KBM-7 (cell line): Measurements from ENCODE around the gene TUB.

Source experiments
- DNase-seq: peaks from one replicate; pipeline ENCODE4 v3.0.0-alpha.2; 2015
- in situ Hi-C: fragments of 300-500 bp; cut with MboI; formaldehyde crosslinking; loops from 2 replicates; pipeline ENCODE4 v1.14.3; 2020; ENCODE audit warnings: low sequenced_read_pairs, low pct_unique_long_range_greater_than_20kb, mixed read lengths

Gene TUB, protein sequence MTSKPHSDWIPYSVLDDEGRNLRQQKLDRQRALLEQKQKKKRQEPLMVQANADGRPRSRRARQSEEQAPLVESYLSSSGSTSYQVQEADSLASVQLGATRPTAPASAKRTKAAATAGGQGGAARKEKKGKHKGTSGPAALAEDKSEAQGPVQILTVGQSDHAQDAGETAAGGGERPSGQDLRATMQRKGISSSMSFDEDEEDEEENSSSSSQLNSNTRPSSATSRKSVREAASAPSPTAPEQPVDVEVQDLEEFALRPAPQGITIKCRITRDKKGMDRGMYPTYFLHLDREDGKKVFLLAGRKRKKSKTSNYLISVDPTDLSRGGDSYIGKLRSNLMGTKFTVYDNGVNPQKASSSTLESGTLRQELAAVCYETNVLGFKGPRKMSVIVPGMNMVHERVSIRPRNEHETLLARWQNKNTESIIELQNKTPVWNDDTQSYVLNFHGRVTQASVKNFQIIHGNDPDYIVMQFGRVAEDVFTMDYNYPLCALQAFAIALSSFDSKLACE

DNA sequence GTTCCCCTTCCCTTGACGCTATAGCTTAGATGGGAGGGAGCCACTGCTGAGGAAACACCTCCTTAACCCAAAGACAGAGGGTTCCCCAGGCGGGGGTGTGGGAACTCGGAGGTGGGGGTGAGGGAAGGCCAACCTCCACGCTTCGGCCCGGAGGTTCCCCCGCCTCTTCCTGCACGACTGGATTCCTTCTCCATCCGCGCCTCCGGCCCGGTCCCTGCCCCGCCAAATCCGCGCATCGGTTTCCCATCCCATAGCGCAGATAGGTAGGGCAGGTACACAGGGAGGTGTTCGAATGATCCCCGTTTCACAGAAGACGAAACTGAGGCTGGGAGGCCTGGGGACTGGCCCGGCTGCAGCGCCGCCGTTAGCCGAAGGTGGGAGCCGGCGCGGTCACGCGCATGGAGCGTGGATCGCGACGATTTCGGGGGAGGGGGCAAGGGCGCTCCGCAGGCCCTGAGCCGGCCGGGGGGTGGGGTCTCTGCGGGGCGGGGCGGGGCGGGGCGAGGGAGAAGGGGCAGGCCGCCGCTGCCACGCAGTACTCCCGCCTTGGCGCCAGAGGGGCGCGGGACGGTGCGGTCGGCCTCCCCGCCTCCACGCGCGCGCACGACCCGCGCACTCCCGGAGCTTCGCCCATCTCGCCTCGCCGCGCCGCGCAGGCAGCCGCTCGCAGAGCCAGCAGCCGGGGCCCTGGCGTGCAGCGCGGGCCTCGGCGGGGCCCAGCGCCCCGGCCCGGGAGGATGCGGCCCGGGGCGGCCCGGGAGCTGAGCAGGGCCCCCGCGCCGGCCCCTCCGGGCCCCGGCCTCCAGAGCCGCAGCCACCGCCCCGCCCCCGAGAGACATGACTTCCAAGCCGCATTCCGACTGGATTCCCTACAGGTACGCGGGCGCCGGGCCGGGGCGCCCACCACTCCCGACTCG is at the start of gene TUB:
TUB (plus strand) TSS at position 538 of the 917 bp plus-strand sequence; CDS start at position 838, 300 bp downstream.
- DNase-seq = peak; percentile 18
- in situ Hi-C loops = no loop called here

DNA sequence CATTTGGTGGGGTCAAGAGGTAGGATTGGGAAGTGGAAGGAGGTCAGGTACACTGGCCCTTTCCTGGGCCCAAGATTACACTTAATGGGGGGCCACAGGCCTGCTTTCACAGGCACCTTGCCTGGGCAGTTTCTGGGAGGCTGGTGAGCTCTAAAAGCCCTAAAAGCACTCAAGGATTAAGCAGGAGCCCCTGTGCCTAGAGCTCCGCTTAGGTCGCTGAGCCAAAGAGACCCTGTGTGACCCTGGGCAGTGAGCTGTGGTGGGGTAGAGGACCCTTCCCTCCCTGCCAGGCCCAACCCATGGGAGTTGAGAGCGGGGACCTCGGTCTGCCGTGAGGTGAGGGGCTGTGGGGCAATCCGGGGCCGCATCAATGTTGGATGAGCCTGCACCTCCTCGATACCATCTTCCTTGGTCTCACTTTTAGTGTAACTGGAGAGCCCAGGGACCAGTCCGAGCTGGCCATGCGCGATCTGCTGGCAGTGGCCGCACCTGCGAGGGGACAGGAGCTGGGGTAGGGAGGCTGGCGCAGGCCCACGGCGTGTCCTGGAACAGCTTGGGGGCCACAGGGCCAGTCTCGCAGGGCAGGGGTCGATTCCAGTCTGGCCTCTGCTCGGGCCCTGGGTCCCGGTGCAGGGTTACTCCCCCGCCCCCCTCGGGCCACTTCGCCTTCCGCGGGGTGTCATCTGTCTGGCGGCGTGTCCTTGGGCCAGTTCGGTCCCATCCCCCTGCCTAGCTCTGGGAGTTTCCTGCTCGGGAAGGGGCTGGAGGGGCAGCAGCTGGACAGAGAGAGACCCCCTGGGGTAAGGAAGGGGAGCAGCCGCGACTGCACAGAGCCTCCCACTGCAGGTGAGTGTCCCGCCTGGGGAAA is 49.5 kb upstream of the TUB start:
- in situ Hi-C loops = no loop called here

DNA sequence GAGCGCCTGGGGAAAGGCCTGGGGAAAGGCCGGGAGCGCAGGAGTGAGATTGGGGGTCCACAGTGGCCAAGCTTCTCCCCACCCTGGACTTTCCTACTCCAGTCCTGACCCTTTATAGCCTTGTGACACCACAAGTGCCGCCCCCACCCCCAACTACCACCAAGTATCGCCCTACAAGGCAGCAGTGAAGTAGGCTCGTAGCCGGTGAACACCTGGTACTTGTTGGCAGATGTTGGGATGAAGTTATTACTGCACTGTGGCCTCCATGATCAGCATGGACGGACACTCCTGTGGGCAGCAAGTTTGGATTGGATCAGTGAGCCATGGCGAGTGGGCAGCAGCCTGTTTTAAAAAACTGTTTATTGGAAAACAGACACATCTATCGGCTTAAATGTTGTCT is 48.9 kb upstream of the TUB start:
- DNase-seq = no peak

More for the DNA sequence above, 49.5 kb upstream of the TUB start:
- no peak for DNase-seq

DNA sequence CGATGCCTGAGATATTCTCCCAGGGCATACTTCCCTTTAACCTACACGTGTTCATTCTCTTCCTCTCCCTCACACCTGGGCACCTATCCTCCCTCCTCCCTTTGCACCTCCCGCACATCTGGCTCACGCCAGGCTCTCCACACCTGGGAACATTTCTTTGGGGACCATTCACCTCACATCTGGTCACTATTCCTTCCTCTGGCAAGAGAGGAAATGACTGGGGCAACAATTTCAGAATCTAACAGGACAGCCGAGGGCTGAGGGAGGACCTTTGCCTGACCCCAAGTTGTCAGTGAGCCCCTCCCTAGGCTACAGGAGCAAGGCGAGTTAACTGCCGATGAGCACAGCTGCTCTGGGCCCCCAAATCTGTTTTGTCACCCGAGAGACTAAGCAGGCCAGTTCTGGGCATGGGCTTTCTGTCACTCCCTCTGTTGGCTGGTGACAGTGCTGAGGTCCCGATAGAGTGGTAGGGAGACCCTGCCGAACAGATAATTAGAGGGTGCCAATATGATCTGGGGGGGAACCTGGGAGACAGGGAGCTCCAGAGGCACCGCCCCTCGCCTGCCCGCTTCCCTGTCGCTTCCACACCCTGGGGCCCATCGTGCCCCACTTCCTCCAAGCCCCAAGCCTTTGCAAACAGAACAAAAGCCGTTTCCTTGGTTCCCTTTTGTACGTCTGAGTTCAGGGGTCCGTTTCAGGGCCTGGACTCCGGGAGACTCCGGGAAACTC is 48.3 kb upstream of the TUB start:
- no peak for DNase-seq
- in situ Hi-C loops = no loop called here

More for the DNA sequence above, 48.9 kb upstream of the TUB start:
- in situ Hi-C loops = no loop called here

DNA sequence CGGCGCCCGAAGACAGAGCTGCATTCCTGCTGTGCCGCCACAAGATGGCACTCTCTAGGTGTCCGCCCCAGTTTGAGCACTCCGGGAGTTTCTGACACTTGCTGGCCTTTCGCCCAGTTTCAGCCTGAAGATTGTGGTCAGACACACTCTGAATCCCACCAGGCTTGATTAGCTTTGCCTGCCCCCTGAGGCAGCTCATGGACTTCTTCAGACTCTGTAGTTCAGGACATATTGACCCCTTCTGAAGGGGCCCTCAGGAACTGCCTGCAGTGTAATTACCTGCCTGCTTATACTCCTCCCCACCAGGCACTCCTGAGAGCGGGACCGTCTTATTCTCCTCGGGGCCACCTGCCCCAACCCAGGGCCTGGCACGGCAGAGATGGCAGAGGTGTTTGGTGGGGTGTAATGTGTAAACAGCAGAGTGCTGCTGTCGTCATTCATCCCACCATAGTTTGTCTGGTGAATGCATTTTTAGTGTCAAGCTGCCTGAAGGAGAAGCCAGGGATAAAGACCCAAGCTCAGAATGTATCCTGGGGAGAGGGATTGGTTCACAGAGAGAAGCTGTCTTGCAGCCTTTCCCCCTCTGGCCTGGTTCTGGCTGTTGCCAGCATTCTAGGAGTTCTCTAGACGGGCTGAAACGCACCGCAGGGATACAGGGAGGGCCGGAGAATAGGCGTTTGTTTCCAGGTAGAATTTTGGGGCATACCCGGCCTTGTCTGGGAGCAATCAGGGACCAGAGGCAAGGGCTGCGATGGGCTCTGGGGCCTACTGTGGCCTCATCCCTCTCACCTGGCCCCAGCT is 47.5 kb upstream of the TUB start:
- in situ Hi-C loops = no loop called here
- DNase-seq = peak; percentile 73

DNA sequence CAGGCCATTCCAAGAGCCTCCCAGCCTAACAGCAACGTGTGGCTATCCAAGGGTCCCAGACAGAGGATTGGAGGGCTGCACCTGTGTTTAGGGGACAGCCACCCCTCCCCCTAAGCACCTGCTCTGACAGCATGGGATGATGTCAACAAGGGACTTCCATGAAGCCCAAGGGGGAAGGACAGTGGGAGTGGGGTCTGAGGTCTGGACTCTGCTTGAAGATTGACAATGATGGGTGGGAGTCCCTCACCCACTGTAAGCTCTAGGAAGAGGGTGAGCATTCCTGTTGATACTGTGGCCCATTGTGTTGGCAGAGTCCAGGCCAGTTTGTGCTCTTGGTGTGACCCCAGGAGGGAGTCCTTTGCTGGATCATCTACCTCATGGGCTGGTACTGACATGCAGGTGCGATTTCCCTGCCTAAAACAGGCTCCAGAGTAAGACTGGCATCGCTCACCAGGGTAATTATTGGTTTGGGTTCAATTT is 46.9 kb upstream of the TUB start:
- no peak for DNase-seq
- in situ Hi-C loops = no loop called here

DNA sequence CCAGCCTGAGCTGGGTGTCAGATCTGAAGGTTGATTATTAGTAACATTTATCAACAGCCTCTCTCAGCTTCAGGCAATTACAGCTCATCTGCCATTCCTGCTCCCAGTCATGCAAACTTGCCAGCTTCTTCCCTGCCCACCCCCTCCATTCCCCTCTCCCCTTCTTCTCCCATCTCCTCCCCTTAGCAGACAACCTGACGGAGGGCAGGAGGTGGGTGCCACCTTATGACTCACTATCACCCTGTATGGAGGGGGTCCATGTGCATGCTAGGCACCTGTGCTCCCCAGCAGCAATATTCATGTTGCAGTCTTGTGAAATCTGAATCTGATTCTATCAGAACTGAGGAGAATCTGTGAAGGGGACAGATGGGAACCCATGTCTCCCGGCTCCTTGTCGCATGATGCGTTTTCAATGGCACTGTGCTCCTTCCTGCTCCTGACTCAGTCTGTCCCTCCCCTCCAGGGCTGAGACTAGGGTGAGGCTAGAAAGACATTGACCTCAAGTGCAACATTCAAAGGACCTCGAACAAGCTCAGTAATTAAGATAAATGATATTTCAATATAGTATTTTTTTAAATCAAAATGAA is 46.3 kb upstream of the TUB start:
- in situ Hi-C loops = no loop called here
- DNase-seq = no peak

DNA sequence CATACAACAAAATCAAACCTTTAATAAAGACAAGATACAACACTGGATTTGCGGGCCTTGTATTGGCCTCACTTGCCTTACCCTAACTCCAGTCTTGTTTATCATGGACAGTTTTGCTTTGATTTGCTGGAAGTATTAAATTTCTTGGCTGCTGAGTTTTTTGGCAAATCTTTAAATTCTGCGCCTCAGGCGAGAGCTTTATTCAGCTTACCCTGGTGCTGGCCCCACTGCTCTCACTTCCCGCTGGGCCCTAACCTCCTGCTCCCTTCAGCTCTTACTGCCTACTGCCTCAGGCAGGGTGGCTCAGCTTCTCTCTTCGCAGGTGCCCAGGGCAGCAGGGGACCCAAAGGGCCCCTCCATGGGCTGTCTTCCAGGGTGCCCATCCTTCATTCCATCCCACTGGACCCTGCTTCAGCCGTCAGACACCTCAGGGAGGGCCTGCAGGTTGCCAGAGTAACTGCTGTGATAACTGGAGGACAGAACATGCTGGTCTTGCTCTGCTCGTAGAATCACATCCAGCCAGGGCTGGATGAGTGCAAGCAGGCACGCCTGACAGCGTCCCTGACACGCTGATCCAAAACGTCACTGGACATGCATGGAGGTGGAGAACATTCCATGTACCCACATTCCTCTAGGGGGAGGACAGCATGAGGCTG is 45.7 kb upstream of the TUB start:
- in situ Hi-C loops = no loop called here
- DNase-seq = no peak

DNA sequence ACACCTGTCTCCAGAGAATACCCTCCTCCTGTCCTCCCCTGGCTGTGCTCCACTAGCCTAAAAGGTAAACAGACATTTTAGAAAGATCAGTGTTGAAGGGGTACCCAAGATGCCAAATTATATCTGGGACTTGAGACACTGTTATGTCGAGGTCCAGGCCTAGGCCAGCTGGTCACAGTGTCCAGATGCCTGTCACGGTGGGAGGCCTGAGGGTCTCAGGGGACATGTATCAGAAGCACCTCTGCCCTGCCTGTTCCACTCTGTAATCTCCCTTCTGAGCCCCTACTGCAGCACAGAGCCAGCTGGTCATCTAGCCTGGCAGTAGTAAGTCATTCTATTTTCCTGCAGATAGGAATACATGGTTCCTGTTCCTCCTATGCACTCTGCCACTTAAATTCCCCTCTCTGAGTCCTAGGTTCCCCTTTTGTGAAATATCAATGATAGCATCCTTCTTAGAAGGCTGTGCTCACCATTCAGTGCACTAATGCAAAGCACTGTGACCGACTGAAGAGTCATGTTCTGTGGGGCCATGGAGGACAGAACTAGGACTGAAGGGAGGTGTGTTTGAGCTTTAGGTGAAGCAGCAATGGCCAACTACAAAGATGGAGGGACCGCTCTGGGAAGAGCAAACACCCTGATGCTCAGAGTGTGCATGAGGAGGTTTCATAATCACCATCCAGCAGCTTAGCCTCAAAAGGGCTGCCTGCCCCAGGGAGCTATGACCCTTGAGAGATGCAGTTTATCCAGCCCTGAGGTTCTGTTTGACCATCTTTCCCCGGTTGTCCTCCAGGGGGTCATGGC is 44.8 kb upstream of the TUB start:
- in situ Hi-C loops = no loop called here
- DNase-seq = no peak

DNA sequence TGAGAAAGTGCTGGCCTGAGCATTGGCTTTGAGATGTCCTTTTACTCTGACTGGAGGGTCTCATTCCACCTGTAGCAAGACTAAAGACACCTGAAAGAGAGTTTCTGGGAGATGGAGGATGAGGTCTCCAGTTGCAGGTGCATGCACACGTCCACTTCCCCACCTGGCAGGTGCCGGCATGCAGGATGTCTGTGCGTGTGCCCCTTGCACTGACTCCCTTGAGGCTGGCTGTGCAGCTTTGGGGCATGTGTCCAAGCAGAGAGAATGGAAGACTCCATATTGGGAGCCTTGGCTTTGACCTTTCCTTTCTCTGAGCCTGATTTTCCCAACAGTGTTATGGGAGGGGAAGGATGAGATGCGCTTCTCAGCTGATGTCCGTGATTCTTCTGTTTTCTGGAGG is 44.0 kb upstream of the TUB start:
- in situ Hi-C loops = no loop called here
- DNase-seq = no peak

DNA sequence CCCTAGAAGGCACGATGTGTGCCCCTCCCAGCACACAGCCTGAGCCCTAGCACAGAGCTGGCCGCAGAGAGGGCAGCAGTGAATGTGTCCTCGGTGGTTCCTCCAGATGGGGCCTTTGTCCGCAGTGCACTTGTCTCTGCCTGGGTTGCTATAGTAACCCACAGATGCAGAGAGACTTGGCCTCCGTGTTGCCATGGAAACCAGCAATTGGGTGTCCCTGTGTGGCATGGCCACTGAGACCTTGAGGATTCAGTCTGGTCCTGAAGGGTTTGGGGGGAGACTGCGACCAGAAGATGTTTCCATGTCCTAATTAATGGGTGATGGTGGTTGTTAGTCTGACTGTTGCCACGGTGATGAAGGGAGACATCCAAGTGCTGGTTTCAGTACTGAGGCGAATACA is 42.6 kb upstream of the TUB start:
- DNase-seq = no peak
- in situ Hi-C loops = no loop called here

DNA sequence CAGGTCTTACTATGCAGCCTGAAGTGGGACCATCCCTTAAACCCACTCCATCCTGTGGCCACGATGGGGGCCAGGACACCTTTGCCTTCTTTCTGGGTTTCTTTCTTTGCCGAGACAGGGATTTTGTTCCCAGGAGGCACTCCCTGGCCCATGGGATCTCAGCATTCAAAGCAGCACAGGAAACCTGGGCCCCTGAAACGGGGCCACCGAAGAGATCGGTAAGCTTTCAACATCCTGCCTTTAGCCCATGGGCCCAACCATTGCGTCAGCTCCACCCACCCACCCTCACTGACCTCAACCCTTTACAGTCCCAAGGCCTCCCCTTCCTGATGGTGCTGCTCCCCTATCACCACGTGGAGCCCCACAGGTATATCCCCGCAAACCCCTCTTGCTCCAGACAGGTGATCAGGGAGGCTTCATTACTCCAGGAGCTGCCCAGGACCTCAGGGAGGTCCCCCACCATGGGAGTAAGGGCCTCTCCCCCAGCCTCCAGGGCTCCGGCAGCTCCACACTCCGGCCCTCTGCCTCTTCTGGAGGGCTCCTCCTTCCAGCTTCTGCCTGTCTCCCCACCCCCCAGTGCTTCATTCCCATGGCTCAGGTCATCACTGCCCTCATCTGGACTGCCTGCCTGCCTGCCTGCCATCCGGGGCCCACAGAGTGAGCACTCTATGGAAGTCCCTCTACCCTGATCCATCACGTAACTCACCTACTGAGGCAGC is 42.0 kb upstream of the TUB start:
- no peak for DNase-seq
- in situ Hi-C loops = no loop called here

DNA sequence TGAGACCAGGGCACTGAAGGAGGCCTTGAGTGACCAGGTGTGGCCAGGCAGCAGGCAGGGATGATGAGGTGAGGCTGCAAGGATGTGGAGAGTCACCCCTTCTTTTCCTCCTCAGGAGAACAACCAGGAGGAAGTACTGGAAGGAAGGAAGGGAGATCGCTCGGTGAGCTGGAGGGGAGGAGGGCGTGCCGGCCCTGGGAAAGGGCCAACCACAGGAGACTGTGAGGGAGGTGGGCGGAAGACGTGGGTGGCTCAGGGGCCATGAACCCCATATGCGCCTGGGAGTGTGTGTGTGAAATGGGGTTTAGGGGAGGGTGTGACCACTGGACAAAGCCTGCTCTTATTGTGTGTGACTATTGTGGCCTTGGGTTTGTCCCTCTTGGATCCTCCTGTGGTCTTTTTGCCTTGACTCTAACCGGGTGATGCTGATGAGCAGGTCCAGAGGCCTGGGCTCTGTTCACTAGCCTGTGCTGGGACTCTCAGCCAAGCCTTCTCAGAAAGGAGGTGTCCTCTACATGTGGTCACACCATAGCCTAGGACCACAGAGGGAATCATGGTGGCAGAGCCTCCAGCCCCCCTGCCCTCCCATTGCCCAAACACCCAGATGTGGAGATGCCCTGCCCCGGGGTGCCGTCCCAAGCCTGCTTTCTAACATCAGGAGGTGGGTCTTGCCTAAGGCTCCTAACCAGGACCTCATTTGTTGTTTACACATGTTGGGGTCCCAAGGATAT is 41.3 kb upstream of the TUB start:
- in situ Hi-C loops = no loop called here
- DNase-seq = no peak

DNA sequence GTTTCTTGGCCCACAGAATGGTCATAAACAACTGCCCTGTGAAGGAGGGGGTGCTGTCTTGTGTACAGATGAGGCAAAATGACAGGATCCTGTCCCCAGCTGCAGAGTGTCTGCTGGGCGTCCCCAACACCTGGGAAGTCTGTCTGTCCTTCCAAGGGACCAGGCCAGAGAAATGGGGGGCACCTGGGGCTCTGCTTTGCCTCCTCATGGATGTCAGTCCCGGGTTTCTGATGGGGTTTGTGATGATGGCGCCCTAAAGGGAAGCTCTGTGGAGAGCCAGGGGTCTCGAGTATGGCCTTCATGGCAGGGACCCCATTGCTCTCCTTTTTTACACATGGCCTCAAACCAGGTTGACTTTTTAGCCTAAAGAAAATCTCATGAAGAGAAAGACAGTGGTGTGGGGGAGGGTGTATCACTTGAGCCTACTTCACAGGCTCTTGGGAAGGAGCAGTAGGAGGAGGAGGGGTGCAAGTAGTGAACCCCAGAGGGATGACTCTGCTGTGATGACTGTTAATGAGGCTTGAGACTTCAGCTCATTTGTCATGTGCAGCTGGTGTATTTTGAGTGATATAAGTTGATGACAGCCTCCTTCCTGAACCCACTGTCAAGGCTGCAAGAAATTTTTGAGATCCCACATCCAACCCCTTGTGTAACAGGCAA is 40.6 kb upstream of the TUB start:
- in situ Hi-C loops = no loop called here
- DNase-seq = no peak
